Measurements from ENCODE around the gene PECR. TPM values are rescaled to one million over a fixed set of nuclear protein-coding genes. Genes with fewer than 3 reads are reported as not detected.

PECR gene
- total and polyA plus RNA-seq, 9 of the 15 experiments (the other 6 are each of a cell fraction or from before 2014, with no cell fraction given), result 1.1 to 10.3 (median 8.2) TPM

GRCh38 chr2:216108967-216109921 is 27.6 kb upstream of the PECR start, which contains the start of gene XRCC5 (continued):
- TF ChIP-seq, protein P1, sequence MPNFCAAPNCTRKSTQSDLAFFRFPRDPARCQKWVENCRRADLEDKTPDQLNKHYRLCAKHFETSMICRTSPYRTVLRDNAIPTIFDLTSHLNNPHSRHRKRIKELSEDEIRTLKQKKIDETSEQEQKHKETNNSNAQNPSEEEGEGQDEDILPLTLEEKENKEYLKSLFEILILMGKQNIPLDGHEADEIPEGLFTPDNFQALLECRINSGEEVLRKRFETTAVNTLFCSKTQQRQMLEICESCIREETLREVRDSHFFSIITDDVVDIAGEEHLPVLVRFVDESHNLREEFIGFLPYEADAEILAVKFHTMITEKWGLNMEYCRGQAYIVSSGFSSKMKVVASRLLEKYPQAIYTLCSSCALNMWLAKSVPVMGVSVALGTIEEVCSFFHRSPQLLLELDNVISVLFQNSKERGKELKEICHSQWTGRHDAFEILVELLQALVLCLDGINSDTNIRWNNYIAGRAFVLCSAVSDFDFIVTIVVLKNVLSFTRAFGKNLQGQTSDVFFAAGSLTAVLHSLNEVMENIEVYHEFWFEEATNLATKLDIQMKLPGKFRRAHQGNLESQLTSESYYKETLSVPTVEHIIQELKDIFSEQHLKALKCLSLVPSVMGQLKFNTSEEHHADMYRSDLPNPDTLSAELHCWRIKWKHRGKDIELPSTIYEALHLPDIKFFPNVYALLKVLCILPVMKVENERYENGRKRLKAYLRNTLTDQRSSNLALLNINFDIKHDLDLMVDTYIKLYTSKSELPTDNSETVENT (CRISPR knock-in tag; IDR thresholded peaks at IDR 0.05), result no peak
- TF ChIP-seq, protein P2, sequence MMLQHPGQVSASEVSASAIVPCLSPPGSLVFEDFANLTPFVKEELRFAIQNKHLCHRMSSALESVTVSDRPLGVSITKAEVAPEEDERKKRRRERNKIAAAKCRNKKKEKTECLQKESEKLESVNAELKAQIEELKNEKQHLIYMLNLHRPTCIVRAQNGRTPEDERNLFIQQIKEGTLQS (IDR thresholded peaks at IDR 0.05), result no peak
- TF ChIP-seq, protein P2 (CRISPR knock-in tag; conservative IDR thresholded peaks at IDR 0.05), result no peak
- TF ChIP-seq, protein P3, sequence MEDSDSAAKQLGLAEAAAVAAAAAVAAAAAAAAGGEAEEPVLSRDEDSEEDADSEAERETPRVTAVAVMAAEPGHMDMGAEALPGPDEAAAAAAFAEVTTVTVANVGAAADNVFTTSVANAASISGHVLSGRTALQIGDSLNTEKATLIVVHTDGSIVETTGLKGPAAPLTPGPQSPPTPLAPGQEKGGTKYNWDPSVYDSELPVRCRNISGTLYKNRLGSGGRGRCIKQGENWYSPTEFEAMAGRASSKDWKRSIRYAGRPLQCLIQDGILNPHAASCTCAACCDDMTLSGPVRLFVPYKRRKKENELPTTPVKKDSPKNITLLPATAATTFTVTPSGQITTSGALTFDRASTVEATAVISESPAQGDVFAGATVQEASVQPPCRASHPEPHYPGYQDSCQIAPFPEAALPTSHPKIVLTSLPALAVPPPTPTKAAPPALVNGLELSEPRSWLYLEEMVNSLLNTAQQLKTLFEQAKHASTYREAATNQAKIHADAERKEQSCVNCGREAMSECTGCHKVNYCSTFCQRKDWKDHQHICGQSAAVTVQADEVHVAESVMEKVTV (CRISPR knock-in tag; IDR thresholded peaks at IDR 0.05), result no peak
- peak; percentile 98 for TF ChIP-seq MEIS2 (IDR thresholded peaks at IDR 0.05; ENCODE audit: partially characterized antibody)
- TF ChIP-seq ZNF347 (CRISPR knock-in tag; IDR thresholded peaks at IDR 0.05; ENCODE audit: low read depth), result no peak
- TF ChIP-seq ZNF431 (CRISPR knock-in tag; IDR thresholded peaks at IDR 0.05), result no peak; the same call in 1 of the 2 replicates
- TF ChIP-seq BACH1 (tag; IDR thresholded peaks at IDR 0.05), result no peak
- TF ChIP-seq RBM25 (IDR thresholded peaks at IDR 0.05; ENCODE audit: low read depth, low read length, severe bottlenecking), result no peak
- no peak for TF ChIP-seq EP300 (IDR thresholded peaks at IDR 0.05; ENCODE audit: low read length)
- TF ChIP-seq, protein P4, sequence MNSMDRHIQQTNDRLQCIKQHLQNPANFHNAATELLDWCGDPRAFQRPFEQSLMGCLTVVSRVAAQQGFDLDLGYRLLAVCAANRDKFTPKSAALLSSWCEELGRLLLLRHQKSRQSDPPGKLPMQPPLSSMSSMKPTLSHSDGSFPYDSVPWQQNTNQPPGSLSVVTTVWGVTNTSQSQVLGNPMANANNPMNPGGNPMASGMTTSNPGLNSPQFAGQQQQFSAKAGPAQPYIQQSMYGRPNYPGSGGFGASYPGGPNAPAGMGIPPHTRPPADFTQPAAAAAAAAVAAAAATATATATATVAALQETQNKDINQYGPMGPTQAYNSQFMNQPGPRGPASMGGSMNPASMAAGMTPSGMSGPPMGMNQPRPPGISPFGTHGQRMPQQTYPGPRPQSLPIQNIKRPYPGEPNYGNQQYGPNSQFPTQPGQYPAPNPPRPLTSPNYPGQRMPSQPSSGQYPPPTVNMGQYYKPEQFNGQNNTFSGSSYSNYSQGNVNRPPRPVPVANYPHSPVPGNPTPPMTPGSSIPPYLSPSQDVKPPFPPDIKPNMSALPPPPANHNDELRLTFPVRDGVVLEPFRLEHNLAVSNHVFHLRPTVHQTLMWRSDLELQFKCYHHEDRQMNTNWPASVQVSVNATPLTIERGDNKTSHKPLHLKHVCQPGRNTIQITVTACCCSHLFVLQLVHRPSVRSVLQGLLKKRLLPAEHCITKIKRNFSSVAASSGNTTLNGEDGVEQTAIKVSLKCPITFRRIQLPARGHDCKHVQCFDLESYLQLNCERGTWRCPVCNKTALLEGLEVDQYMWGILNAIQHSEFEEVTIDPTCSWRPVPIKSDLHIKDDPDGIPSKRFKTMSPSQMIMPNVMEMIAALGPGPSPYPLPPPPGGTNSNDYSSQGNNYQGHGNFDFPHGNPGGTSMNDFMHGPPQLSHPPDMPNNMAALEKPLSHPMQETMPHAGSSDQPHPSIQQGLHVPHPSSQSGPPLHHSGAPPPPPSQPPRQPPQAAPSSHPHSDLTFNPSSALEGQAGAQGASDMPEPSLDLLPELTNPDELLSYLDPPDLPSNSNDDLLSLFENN (IDR thresholded peaks at IDR 0.05; ENCODE audit: low read depth in 2 of 2, low read length in 2 of 2), result no peak
- TF ChIP-seq, protein P5, sequence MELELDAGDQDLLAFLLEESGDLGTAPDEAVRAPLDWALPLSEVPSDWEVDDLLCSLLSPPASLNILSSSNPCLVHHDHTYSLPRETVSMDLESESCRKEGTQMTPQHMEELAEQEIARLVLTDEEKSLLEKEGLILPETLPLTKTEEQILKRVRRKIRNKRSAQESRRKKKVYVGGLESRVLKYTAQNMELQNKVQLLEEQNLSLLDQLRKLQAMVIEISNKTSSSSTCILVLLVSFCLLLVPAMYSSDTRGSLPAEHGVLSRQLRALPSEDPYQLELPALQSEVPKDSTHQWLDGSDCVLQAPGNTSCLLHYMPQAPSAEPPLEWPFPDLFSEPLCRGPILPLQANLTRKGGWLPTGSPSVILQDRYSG (tag; conservative IDR thresholded peaks at IDR 0.05; ENCODE audit: low read depth), result no peak
- no peak for TF ChIP-seq SREBF2 (CRISPR knock-in tag; IDR thresholded peaks at IDR 0.05)
- TF ChIP-seq SMAD1 (IDR thresholded peaks at IDR 0.05; ENCODE audit: low read depth, low read length, partially characterized antibody), result no peak
